Measurements from ENCODE around the gene FCGR1A.
"Not testable (repeated sequence)": the region's sequence is repeated elsewhere in the genome, so short reads cannot be mapped to it uniquely, and the experiment has no call there.

DNA sequence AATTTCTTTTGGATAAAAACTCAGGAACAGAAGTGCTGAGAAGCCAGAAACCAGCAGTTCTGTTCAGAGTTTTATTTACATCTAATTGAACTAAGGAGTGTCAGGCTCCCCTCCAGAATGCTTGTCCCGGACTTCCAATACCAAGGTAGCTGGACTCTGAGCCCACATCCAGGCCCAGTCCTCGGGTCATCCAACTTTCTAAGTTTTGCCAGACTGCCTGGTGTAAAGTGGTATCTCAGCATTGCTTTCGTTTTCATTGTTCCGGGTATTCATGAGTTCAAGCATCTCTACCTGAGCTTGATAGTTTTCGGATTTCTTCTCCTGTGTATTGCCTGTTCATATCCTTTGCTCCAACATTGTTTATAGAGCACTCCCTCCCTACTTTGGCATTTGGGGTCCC is 37.9 kb downstream of the FCGR1A start:
- TF ChIP-seq, protein P1, sequence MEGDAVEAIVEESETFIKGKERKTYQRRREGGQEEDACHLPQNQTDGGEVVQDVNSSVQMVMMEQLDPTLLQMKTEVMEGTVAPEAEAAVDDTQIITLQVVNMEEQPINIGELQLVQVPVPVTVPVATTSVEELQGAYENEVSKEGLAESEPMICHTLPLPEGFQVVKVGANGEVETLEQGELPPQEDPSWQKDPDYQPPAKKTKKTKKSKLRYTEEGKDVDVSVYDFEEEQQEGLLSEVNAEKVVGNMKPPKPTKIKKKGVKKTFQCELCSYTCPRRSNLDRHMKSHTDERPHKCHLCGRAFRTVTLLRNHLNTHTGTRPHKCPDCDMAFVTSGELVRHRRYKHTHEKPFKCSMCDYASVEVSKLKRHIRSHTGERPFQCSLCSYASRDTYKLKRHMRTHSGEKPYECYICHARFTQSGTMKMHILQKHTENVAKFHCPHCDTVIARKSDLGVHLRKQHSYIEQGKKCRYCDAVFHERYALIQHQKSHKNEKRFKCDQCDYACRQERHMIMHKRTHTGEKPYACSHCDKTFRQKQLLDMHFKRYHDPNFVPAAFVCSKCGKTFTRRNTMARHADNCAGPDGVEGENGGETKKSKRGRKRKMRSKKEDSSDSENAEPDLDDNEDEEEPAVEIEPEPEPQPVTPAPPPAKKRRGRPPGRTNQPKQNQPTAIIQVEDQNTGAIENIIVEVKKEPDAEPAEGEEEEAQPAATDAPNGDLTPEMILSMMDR (IDR thresholded peaks at IDR 0.05): not testable (repeated sequence)
- TF ChIP-seq POLR2A (IDR thresholded peaks at IDR 0.05): not testable (repeated sequence)
